PC-9 (cell line): ENCODE measurements around the gene ZNF428.

Experiments used
- EZH2 ChIP-seq: fragments of 200-600 bp; sonication (generic); IDR thresholded peaks from 2 replicates; pipeline ENCODE4 v1.8.0; 2017; ENCODE audit warnings: antibody characterized with exemption, low read depth
- TF ChIP-seq, protein P1 (sequence below): fragments of 200-600 bp; sonication (generic); conservative IDR thresholded peaks from 2 replicates; pipeline ENCODE4 v1.6.1; 2017; ENCODE audit warnings: mixed run types, antibody characterized with exemption, mild to moderate bottlenecking, moderate library complexity

DNA sequence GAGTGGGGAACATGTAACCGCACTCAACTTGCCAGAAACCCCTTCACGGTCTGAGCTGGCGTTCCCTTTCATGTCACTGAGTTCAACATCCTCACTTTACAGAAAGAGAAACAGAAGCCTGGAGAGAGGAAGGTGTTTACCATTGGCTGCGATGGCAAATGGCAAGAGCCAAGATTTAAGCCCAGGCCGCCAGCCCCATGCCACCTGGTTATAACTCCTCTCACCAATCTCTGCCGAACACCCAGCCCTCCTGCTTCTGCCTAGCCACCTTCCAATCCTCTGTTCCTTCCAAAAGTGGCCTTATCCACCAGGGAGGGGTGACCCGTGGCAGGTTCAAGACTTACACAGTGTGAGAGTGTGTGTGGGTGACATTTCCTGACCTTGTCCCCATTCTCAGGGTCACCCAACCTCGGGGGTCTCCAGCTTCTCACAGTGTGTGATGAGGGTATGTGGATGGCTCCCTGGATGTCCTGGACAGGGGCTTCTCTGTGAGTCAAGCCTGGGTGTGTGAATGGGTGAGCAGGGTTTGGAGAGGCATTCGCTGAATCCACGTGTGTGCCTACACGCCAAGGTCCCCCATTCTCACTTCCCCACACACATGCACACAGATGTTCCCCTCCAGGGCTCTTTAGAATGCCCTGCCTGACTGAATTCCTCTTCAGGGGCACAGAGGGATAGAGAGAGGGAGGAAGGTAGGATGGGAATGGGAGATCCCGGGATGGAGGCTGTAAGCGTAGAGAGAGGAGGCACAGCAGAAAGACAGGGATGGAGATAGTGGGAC lies 19.0 kb upstream of the ZNF428 start:
- TF ChIP-seq, protein P1, sequence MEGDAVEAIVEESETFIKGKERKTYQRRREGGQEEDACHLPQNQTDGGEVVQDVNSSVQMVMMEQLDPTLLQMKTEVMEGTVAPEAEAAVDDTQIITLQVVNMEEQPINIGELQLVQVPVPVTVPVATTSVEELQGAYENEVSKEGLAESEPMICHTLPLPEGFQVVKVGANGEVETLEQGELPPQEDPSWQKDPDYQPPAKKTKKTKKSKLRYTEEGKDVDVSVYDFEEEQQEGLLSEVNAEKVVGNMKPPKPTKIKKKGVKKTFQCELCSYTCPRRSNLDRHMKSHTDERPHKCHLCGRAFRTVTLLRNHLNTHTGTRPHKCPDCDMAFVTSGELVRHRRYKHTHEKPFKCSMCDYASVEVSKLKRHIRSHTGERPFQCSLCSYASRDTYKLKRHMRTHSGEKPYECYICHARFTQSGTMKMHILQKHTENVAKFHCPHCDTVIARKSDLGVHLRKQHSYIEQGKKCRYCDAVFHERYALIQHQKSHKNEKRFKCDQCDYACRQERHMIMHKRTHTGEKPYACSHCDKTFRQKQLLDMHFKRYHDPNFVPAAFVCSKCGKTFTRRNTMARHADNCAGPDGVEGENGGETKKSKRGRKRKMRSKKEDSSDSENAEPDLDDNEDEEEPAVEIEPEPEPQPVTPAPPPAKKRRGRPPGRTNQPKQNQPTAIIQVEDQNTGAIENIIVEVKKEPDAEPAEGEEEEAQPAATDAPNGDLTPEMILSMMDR = no peak
- no peak for TF ChIP-seq EZH2
